GM13977 (cell line): ENCODE measurements around the gene NGB.

Experiments
- DNase-seq: peaks from one replicate; pipeline ENCODE4 v3.0.0; 2012; ENCODE audit warnings: low spot score
- CTCF ChIP-seq: IDR thresholded peaks from 2 replicates; pipeline ENCODE4 v1.5.1; 2012; ENCODE audit warnings: mild to moderate bottlenecking, control low read depth; ENCODE audit not compliant: insufficient read depth; ENCODE audit errors: extremely low read depth, missing control alignments
- in situ Hi-C: fragments of 300-500 bp; cut with MboI; formaldehyde crosslinking; loops from one replicate; pipeline ENCODE4 v1.12.0; 2022; ENCODE audit warnings: low sequenced_read_pairs, low pct_unique_long_range_greater_than_20kb, mixed read lengths, inconsistent platforms; ENCODE audit not compliant: unreplicated experiment

The NGB gene

GRCh38 chr14:77267937-77268699 is 2.9 kb downstream of the NGB start:
- no peak for DNase-seq
- in situ Hi-C loops: no loop called here
- no peak for TF ChIP-seq CTCF

- no peak for TF ChIP-seq CTCF
- no peak for DNase-seq
- in situ Hi-C loops: no loop called here
These were observed 4.7 kb downstream of the NGB start for GRCh38 chr14:77266336-77266735.

GRCh38 chr14:77265561-77266335 is 5.3 kb downstream of the NGB start:
- no peak for TF ChIP-seq CTCF
- no peak for DNase-seq
- in situ Hi-C loops: no loop called here

GRCh38 chr14:77265187-77265515 is 5.9 kb downstream of the NGB start:
- in situ Hi-C loops: no loop called here
- DNase-seq: no peak
- no peak for TF ChIP-seq CTCF

GRCh38 chr14:77264466-77265186 is 6.4 kb downstream of the NGB start:
- in situ Hi-C loops: no loop called here
- no peak for TF ChIP-seq CTCF
- DNase-seq: no peak

GRCh38 chr14:77260631-77261030 is 10.4 kb downstream of the NGB start:
- DNase-seq: no peak
- in situ Hi-C loops: no loop called here

More at GRCh38 chr14:77260631-77261030, 10.4 kb downstream of the NGB start:
- no peak for TF ChIP-seq CTCF
